Activated CD4-positive, alpha-beta memory T cell treated with anti-CD3 and anti-CD28 coated beads for 36 hours (primary cell): Measurements from ENCODE around the gene LRRC59. TPM values are rescaled to one million over a fixed set of nuclear protein-coding genes. Genes with fewer than 3 reads are reported as not detected.

ENCODE experiments used
- CTCF ChIA-PET: fragments of 350-600 bp; sonication (Branson Sonifier 250); formaldehyde crosslinking; loops from one replicate; lab custom pipeline; 2021; ENCODE audit warnings: antibody characterized with exemption, inconsistent platforms; lab: Charles Lee
- POLR2A ChIA-PET: fragments of 350-600 bp; sonication (Branson Sonifier 250); formaldehyde crosslinking; loops from one replicate; lab custom pipeline; 2021; ENCODE audit warnings: antibody characterized with exemption; lab: Charles Lee
- DNase-seq: peaks from one replicate; pipeline ENCODE4 v3.0.0-alpha.2; 2020
- H3K27ac Mint-ChIP-seq: one replicate; pipeline ENCODE4 v1.8.0; 2021; ENCODE audit warnings: mixed read lengths
- H3K27me3 Mint-ChIP-seq: one replicate; pipeline ENCODE4 v1.8.0; 2021; ENCODE audit warnings: mixed read lengths
- H3K36me3 Mint-ChIP-seq: one replicate; pipeline ENCODE4 v1.8.0; 2021; ENCODE audit warnings: mixed read lengths
- H3K4me1 Mint-ChIP-seq: one replicate; pipeline ENCODE4 v1.8.0; 2021; ENCODE audit warnings: low read depth, mixed read lengths
- H3K4me3 Mint-ChIP-seq: one replicate; pipeline ENCODE4 v1.8.0; 2021; ENCODE audit warnings: mild to moderate bottlenecking, mixed read lengths
- H3K9me3 Mint-ChIP-seq: one replicate; pipeline ENCODE4 v1.8.0; 2021; ENCODE audit warnings: mixed read lengths
- intact Hi-C: fragments of 100-400 bp; cut with micrococcal nuclease; formaldehyde crosslinking; loops from one replicate; pipeline ENCODE4 v1.15.1; 2023
- total RNA-seq, 2 experiments: library from RNA; stranded (reverse); gene quantifications; one replicate each; pipeline ENCODE4 v1.2.3, GENCODE V29; 2021

LRRC59 gene
- total RNA-seq, 2 experiments from 2014 or later = 77.1 to 78.8 TPM

- Mint-ChIP-seq H3K27ac (no peak overlapping the region), H3K9me3 (no peaks in the 10 kb centered on the region), H3K4me3 (no peak overlapping the region), H3K27me3 (no peaks in the 10 kb centered on the region), H3K36me3 (peaks cover 17% of the 10 kb centered on the region), H3K4me1 (peaks cover 19% of the 10 kb centered on the region)
- POLR2A ChIA-PET = interaction anchor here (0.7 kb wide), 1 partner anchor 20 kb away, joined by 3 read pairs; the partner anchor contains the start of genes EME1 and MRPL27
- CTCF ChIA-PET = no interaction called here
- no peak for DNase-seq
- intact Hi-C loops = no loop called here
Observed at GRCh38 chr17:50352693-50353599, 44.4 kb downstream of the LRRC59 start.

- ChIA-PET POLR2A (interaction anchor here (0.7 kb wide), 1 partner anchor 21 kb away, joined by 3 read pairs; the partner anchor contains the start of genes EME1 and MRPL27), CTCF (interaction anchor here (1.2 kb wide), 1 partner anchor 8 kb away, joined by 3 read pairs; no protein-coding TSS in a partner anchor)
- H3K9me3 Mint-ChIP-seq = no peaks in the 10 kb centered on the region
- peaks cover 26% of the 10 kb centered on the region for H3K4me1 Mint-ChIP-seq
- peak overlapping the region; percentile 25 for H3K27ac Mint-ChIP-seq
- H3K27me3 Mint-ChIP-seq = no peaks in the 10 kb centered on the region
- no peak overlapping the region for H3K4me3 Mint-ChIP-seq
- peak; percentile 2 for DNase-seq
- intact Hi-C loops = no loop called here
- peaks cover 13% of the 10 kb centered on the region for H3K36me3 Mint-ChIP-seq
Observed at GRCh38 chr17:50352072-50352692, 45.1 kb downstream of the LRRC59 start.

GRCh38 chr17:50350733-50351132 lies 46.6 kb downstream of the LRRC59 start:
- no peaks in the 10 kb centered on the region for H3K27me3 Mint-ChIP-seq
- intact Hi-C loops = no loop called here
- H3K4me1 Mint-ChIP-seq = peaks cover 33% of the 10 kb centered on the region
- H3K36me3 Mint-ChIP-seq = peaks cover 7% of the 10 kb centered on the region
- POLR2A ChIA-PET = no interaction called here
- CTCF ChIA-PET = interaction anchor here (1.2 kb wide), 2 partner anchors 9 to 47 kb away, joined by 3 read pairs; partner anchors contain the start of gene LRRC59
- peak overlapping the region; percentile 6 for H3K27ac Mint-ChIP-seq
- H3K4me3 Mint-ChIP-seq = no peak overlapping the region
- H3K9me3 Mint-ChIP-seq = no peaks in the 10 kb centered on the region
- DNase-seq = peak; percentile 2

- Mint-ChIP-seq H3K9me3 (no peaks in the 10 kb centered on the region), H3K4me1 (peaks cover 43% of the 10 kb centered on the region), H3K27ac (peak overlapping the region; percentile 63), H3K4me3 (no peak overlapping the region), H3K36me3 (peaks cover 3% of the 10 kb centered on the region), H3K27me3 (no peaks in the 10 kb centered on the region)
- ChIA-PET CTCF (interaction anchor here (0.7 to 7.3 kb wide), 5 partner anchors 12 to 188 kb away, joined by 3 to 64 read pairs (median 6); partner anchors contain the start of gene LRRC59), POLR2A (no interaction called here)
- intact Hi-C loops = no loop called here
- no peak for DNase-seq
Observed at GRCh38 chr17:50349243-50349600, 48.1 kb downstream of the LRRC59 start.

GRCh38 chr17:50348522-50349242 lies 48.6 kb downstream of the LRRC59 start:
- Mint-ChIP-seq H3K27me3 (no peaks in the 10 kb centered on the region), H3K27ac (peak overlapping the region; percentile 63), H3K4me1 (peaks cover 43% of the 10 kb centered on the region), H3K4me3 (no peak overlapping the region), H3K9me3 (no peaks in the 10 kb centered on the region), H3K36me3 (peaks cover 3% of the 10 kb centered on the region)
- ChIA-PET CTCF (interaction anchor here (0.7 to 7.3 kb wide), 5 partner anchors 13 to 187 kb away, joined by 3 to 64 read pairs (median 6); partner anchors contain the start of gene LRRC59), POLR2A (no interaction called here)
- intact Hi-C loops = no loop called here
- no peak for DNase-seq

GRCh38 chr17:50347894-50348291 lies 49.4 kb downstream of the LRRC59 start:
- ChIA-PET POLR2A (no interaction called here), CTCF (interaction anchor here (1.8 to 7.3 kb wide), 3 partner anchors 13 to 49 kb away, joined by 6 to 64 read pairs (median 9); partner anchors contain the start of gene LRRC59)
- no peaks in the 10 kb centered on the region for H3K9me3 Mint-ChIP-seq
- peak overlapping the region; percentile 24 for H3K27ac Mint-ChIP-seq
- DNase-seq = no peak
- no peaks in the 10 kb centered on the region for H3K27me3 Mint-ChIP-seq
- peaks cover 43% of the 10 kb centered on the region for H3K4me1 Mint-ChIP-seq
- intact Hi-C loops = no loop called here
- peak overlapping the region; percentile 91 for H3K4me3 Mint-ChIP-seq
- H3K36me3 Mint-ChIP-seq = no peaks in the 10 kb centered on the region

- H3K36me3 Mint-ChIP-seq = no peaks in the 10 kb centered on the region
- no peaks in the 10 kb centered on the region for H3K9me3 Mint-ChIP-seq
- H3K27me3 Mint-ChIP-seq = no peaks in the 10 kb centered on the region
- intact Hi-C loops = no loop called here
- peak overlapping the region; percentile 91 for H3K4me3 Mint-ChIP-seq
- H3K27ac Mint-ChIP-seq = peak overlapping the region; percentile 82
- no peak for DNase-seq
- ChIA-PET POLR2A (interaction anchor here (0.6 to 2.0 kb wide), 8 partner anchors 7 to 206 kb away, joined by 3 to 10 read pairs (median 3); no protein-coding TSS in a partner anchor), CTCF (interaction anchor here (1.1 to 7.3 kb wide), 3 partner anchors 14 to 186 kb away, joined by 3 to 64 read pairs (median 9); partner anchors contain the start of gene LRRC59)
- peaks cover 43% of the 10 kb centered on the region for H3K4me1 Mint-ChIP-seq
Observed at GRCh38 chr17:50347117-50347893, 50.0 kb downstream of the LRRC59 start.

- no peaks in the 10 kb centered on the region for H3K9me3 Mint-ChIP-seq
- ChIA-PET POLR2A (interaction anchor here (0.8 to 2.0 kb wide), 11 partner anchors 8 to 206 kb away, joined by 3 to 10 read pairs (median 4); partner anchors contain the start of genes EME1, LRRC59 and MRPL27), CTCF (interaction anchor here (0.5 to 7.3 kb wide), 7 partner anchors 15 to 185 kb away, joined by 3 to 64 read pairs (median 5); no protein-coding TSS in a partner anchor)
- DNase-seq = peak; percentile 72
- peak overlapping the region; percentile 82 for H3K27ac Mint-ChIP-seq
- peak overlapping the region; percentile 91 for H3K4me3 Mint-ChIP-seq
- no peaks in the 10 kb centered on the region for H3K36me3 Mint-ChIP-seq
- H3K27me3 Mint-ChIP-seq = no peaks in the 10 kb centered on the region
- H3K4me1 Mint-ChIP-seq = peaks cover 39% of the 10 kb centered on the region
- intact Hi-C loops = no loop called here
Observed at GRCh38 chr17:50346313-50347116, 50.8 kb downstream of the LRRC59 start.

GRCh38 chr17:50345432-50346312 lies 51.7 kb downstream of the LRRC59 start, which contains the start of gene XYLT2:
Gene XYLT2 (plus strand): TSS chr17:50346126. CDS start chr17:50346141, 15 bp downstream.
- Mint-ChIP-seq H3K36me3 (no peaks in the 10 kb centered on the region), H3K9me3 (no peaks in the 10 kb centered on the region), H3K4me3 (peak within 1 kb of the TSS; percentile 91), H3K27ac (peak within 1 kb of the TSS; percentile 91), H3K27me3 (no peaks in the 10 kb centered on the region), H3K4me1 (peaks cover 38% of the 10 kb centered on the region)
- intact Hi-C loops = no loop called here
- ChIA-PET POLR2A (interaction anchor here (0.6 to 2.0 kb wide), 9 partner anchors 11 to 205 kb away, joined by 3 to 10 read pairs (median 4); partner anchors contain the start of genes EME1, LRRC59 and MRPL27), CTCF (interaction anchor here (0.5 to 7.3 kb wide), 7 partner anchors 16 to 184 kb away, joined by 3 to 64 read pairs (median 5); no protein-coding TSS in a partner anchor)
- DNase-seq = peak; percentile 92
